PC-3 (cell line): ENCODE data around the gene BRINP2.

Experiments used
- EZH2 ChIP-seq: fragments of 300-600 bp; sonication (generic); IDR thresholded peaks from one replicate; pipeline ENCODE4 v1.6.1; 2017; ENCODE audit warnings: antibody characterized with exemption, mild to moderate bottlenecking, low read length; ENCODE audit not compliant: unreplicated experiment
- EZH2phosphoT487 ChIP-seq: fragments of 300-600 bp; sonication (generic); IDR thresholded peaks from 2 replicates; pipeline ENCODE4 v1.6.1; 2018; ENCODE audit warnings: mild to moderate bottlenecking, antibody characterized with exemption, low read length, borderline replicate concordance
- TF ChIP-seq, protein P1 (sequence below): fragments of 300-600 bp; sonication (generic); conservative IDR thresholded peaks from 2 replicates; pipeline ENCODE4 v1.5.1; 2017; ENCODE audit warnings: antibody characterized with exemption, low read depth, mild to moderate bottlenecking, low read length

DNA sequence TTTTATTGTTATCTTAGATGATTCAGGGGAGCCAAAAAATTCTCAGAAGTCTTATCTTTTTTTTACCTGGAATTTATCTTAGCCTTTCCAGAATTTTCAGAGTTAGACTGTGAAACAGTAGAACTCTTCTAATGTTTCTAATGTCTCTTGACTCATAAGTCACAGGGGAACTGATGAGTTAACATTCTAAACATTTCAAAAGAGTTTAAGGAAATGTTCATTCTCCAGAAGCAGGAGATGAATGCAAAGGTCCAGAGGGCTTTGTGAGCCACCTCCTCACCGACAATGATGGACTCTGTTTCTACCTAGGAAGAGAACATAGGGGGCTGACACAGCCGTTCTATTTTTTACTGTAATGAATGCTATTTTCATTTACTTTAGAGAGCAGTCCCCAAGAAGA, 157.5 kb downstream of the BRINP2 start:
- TF ChIP-seq EZH2 (no peak), EZH2phosphoT487 (no peak)
- TF ChIP-seq, protein P1, sequence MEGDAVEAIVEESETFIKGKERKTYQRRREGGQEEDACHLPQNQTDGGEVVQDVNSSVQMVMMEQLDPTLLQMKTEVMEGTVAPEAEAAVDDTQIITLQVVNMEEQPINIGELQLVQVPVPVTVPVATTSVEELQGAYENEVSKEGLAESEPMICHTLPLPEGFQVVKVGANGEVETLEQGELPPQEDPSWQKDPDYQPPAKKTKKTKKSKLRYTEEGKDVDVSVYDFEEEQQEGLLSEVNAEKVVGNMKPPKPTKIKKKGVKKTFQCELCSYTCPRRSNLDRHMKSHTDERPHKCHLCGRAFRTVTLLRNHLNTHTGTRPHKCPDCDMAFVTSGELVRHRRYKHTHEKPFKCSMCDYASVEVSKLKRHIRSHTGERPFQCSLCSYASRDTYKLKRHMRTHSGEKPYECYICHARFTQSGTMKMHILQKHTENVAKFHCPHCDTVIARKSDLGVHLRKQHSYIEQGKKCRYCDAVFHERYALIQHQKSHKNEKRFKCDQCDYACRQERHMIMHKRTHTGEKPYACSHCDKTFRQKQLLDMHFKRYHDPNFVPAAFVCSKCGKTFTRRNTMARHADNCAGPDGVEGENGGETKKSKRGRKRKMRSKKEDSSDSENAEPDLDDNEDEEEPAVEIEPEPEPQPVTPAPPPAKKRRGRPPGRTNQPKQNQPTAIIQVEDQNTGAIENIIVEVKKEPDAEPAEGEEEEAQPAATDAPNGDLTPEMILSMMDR: no peak
